ENCODE results near the gene LPAR3. TPM values are rescaled to one million over a fixed set of nuclear protein-coding genes. Genes with fewer than 3 reads are reported as not detected.

Gene LPAR3
- total and polyA plus RNA-seq, 2 experiments from 2014 or later: 0.18 to 2.7 TPM

GRCh38 chr1:84861988-84862644 is 30.9 kb downstream of the LPAR3 start:
- Histone ChIP-seq H2AFZ (no peak overlapping the region), H3K9me3 (ENCODE audit: low read depth) (no peaks in the 10 kb centered on the region), H3K4me2 (no peak overlapping the region), H3K9me2 (replicated peaks; ENCODE audit: insufficient read depth) (no peaks in the 10 kb centered on the region), H3K27ac (no peak overlapping the region), H4K20me1 (ENCODE audit: insufficient read depth, poor library complexity, severe bottlenecking) (no peaks in the 10 kb centered on the region), H3K4me3 (no peak overlapping the region), H3K27me3 (no peaks in the 10 kb centered on the region), H3K79me2 (no peaks in the 10 kb centered on the region), H3K4me1 (ENCODE audit: insufficient read depth) (no peaks in the 10 kb centered on the region), H3K36me3 (replicated peaks; ENCODE audit: insufficient read depth, low read depth) (no peaks in the 10 kb centered on the region)
- 68% methylated on average over 6 of the region's 6 CpGs for WGBS (ENCODE audit: low lambda C conversion rate, missing lambda C conversion rate)
- no peak for DNase-seq (ENCODE audit: low spot score)
- TF ChIP-seq EZH2phosphoT487 (IDR thresholded peaks at IDR 0.05; ENCODE audit: low read depth, severe bottlenecking, unreplicated experiment) (no peak), EZH2 (IDR thresholded peaks at IDR 0.05; ENCODE audit: borderline replicate concordance) (no peak)
- TF ChIP-seq, protein P1, sequence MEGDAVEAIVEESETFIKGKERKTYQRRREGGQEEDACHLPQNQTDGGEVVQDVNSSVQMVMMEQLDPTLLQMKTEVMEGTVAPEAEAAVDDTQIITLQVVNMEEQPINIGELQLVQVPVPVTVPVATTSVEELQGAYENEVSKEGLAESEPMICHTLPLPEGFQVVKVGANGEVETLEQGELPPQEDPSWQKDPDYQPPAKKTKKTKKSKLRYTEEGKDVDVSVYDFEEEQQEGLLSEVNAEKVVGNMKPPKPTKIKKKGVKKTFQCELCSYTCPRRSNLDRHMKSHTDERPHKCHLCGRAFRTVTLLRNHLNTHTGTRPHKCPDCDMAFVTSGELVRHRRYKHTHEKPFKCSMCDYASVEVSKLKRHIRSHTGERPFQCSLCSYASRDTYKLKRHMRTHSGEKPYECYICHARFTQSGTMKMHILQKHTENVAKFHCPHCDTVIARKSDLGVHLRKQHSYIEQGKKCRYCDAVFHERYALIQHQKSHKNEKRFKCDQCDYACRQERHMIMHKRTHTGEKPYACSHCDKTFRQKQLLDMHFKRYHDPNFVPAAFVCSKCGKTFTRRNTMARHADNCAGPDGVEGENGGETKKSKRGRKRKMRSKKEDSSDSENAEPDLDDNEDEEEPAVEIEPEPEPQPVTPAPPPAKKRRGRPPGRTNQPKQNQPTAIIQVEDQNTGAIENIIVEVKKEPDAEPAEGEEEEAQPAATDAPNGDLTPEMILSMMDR (IDR thresholded peaks at IDR 0.05; ENCODE audit: poor library complexity): no peak

DNA sequence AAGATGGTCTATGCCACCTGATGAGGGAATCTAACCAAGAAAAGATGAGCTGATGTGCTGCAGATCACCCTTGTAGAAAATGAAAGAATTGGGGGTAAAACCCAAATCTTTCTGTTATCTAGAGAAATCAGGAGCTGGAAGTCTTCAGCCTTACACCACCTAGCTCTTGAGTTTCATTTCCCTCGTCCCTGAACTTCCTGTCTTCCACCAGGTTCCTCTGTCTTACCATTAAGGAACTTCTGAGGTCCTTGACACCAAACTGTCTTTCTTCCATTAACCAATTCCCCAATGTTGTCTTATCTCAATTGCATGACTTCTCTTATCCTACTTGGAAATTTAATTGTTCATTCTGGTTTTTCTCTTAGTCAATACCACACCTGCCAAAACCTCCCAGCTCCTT is 31.5 kb downstream of the LPAR3 start:
- Histone ChIP-seq H3K4me3 (no peak overlapping the region), H3K9me2 (replicated peaks; ENCODE audit: insufficient read depth) (no peaks in the 10 kb centered on the region), H2AFZ (no peak overlapping the region), H3K4me1 (ENCODE audit: insufficient read depth) (no peaks in the 10 kb centered on the region), H3K27ac (no peak overlapping the region), H3K4me2 (no peak overlapping the region), H3K9me3 (ENCODE audit: low read depth) (no peaks in the 10 kb centered on the region), H3K36me3 (replicated peaks; ENCODE audit: insufficient read depth, low read depth) (no peaks in the 10 kb centered on the region), H3K79me2 (no peaks in the 10 kb centered on the region), H4K20me1 (ENCODE audit: insufficient read depth, poor library complexity, severe bottlenecking) (no peaks in the 10 kb centered on the region), H3K27me3 (no peaks in the 10 kb centered on the region)
- 25% methylated on average over 1 of the region's 1 CpG for WGBS (ENCODE audit: low lambda C conversion rate, missing lambda C conversion rate)
- TF ChIP-seq, protein P1 (IDR thresholded peaks at IDR 0.05; ENCODE audit: poor library complexity): no peak
- TF ChIP-seq EZH2 (IDR thresholded peaks at IDR 0.05; ENCODE audit: borderline replicate concordance) (no peak), EZH2phosphoT487 (IDR thresholded peaks at IDR 0.05; ENCODE audit: low read depth, severe bottlenecking, unreplicated experiment) (no peak)
- no peak for DNase-seq (ENCODE audit: low spot score)

DNA sequence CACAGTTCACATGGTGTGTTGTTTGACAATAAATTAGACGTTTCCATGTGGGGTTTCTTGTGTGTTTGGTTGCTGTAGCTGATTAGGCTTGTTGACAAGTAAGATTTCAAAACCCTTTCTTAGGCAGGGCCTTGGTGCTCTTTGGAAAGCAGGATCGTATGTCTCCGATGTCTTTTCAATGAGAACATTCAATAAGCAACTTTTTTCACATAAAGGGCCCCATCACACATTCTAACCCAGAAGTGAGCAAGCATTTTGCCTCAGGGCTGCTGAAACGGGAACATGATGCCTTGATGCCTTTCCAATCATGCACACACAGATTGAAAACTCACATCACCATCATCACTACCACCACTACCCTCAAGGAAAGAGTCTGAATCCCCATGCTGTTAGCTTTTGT is 33.1 kb downstream of the LPAR3 start:
- Histone ChIP-seq H3K36me3 (replicated peaks; ENCODE audit: insufficient read depth, low read depth) (no peaks in the 10 kb centered on the region), H4K20me1 (ENCODE audit: insufficient read depth, poor library complexity, severe bottlenecking) (no peaks in the 10 kb centered on the region), H3K79me2 (no peaks in the 10 kb centered on the region), H3K27ac (no peak overlapping the region), H3K4me1 (ENCODE audit: insufficient read depth) (peaks cover 2% of the 10 kb centered on the region), H3K27me3 (no peaks in the 10 kb centered on the region), H3K9me3 (ENCODE audit: low read depth) (no peaks in the 10 kb centered on the region), H3K4me3 (no peak overlapping the region), H3K4me2 (no peak overlapping the region), H2AFZ (no peak overlapping the region), H3K9me2 (replicated peaks; ENCODE audit: insufficient read depth) (no peaks in the 10 kb centered on the region)
- no peak for DNase-seq (ENCODE audit: low spot score)
- no peak for TF ChIP-seq EZH2 (IDR thresholded peaks at IDR 0.05; ENCODE audit: borderline replicate concordance)
- no peak for TF ChIP-seq EZH2phosphoT487 (IDR thresholded peaks at IDR 0.05; ENCODE audit: low read depth, severe bottlenecking, unreplicated experiment)
- TF ChIP-seq, protein P1 (IDR thresholded peaks at IDR 0.05; ENCODE audit: poor library complexity): no peak
- WGBS (ENCODE audit: low lambda C conversion rate, missing lambda C conversion rate): 69% methylated on average over 4 of the region's 4 CpGs

Measured in hepatocyte (in vitro differentiated cells).